GM13977 (cell line): Measurements from ENCODE around the gene ARHGAP6.

Experiments used
- DNase-seq: peaks from one replicate; pipeline ENCODE4 v3.0.0; 2012; ENCODE audit warnings: low spot score
- CTCF ChIP-seq: IDR thresholded peaks from 2 replicates; pipeline ENCODE4 v1.5.1; 2012; ENCODE audit warnings: mild to moderate bottlenecking, control low read depth; ENCODE audit not compliant: insufficient read depth; ENCODE audit errors: extremely low read depth, missing control alignments
- in situ Hi-C: fragments of 300-500 bp; cut with MboI; formaldehyde crosslinking; loops from one replicate; pipeline ENCODE4 v1.12.0; 2022; ENCODE audit warnings: low sequenced_read_pairs, low pct_unique_long_range_greater_than_20kb, mixed read lengths, inconsistent platforms; ENCODE audit not compliant: unreplicated experiment

ARHGAP6 gene

GRCh38 chrX:11282043-11282442 lies 383.7 kb downstream of the ARHGAP6 start:
- in situ Hi-C loops, result no loop called here
- no peak for TF ChIP-seq CTCF
- DNase-seq, result no peak

GRCh38 chrX:11273544-11273943 lies 392.2 kb downstream of the ARHGAP6 start:
- TF ChIP-seq CTCF, result no peak
- no peak for DNase-seq
- in situ Hi-C loops, result no loop called here

GRCh38 chrX:11272863-11273262 lies 392.9 kb downstream of the ARHGAP6 start:
- no peak for DNase-seq
- in situ Hi-C loops, result no loop called here
- no peak for TF ChIP-seq CTCF

- no peak for DNase-seq
- no peak for TF ChIP-seq CTCF
Measured at GRCh38 chrX:11272290-11272689, 393.4 kb downstream of the ARHGAP6 start.

DNA sequence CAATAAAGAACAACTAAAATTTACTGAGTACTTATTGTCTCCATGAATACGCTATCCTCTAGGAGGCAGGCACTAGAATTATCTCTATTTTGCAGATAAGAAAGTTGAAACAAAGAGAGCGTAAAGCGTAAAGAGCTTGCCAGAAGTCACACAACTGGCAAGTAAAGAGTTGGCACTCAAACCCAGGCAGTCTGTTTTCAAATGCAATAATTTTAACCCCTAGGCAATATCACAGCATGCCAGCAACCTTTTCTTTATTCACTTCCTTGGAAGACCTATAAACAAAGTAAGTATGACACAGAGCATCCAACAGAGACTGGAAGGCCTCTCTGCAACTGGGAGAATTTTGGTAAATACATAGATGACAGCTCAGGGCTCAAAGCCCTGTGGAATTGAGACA lies 395.7 kb downstream of the ARHGAP6 start:
- in situ Hi-C loops, result no loop called here
- DNase-seq, result no peak
- no peak for TF ChIP-seq CTCF

More at GRCh38 chrX:11272290-11272689, 393.4 kb downstream of the ARHGAP6 start:
- in situ Hi-C loops, result no loop called here

GRCh38 chrX:11269006-11269405 lies 396.7 kb downstream of the ARHGAP6 start:
- no peak for DNase-seq
- no peak for TF ChIP-seq CTCF
- in situ Hi-C loops, result no loop called here

DNA sequence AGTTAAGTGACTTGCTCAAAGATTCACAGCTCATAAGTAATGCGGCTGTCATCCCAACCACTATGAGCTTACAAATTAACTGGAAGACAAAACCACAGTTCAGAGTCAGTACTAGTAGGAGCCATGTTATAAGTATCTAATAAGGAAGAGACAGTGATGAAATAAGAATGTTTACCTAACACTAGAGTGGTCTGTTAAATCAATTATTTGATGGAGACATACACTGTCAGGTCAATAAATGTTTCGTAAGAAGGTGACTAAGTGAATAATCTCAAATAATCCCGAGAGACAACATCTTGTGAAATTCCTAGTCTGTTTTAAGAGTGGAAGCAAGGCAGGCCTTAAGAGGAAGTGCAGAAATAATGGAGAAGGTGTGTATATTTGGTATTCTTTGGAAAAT lies 398.3 kb downstream of the ARHGAP6 start:
- no peak for DNase-seq
- no peak for TF ChIP-seq CTCF
- in situ Hi-C loops, result no loop called here
